Measurements from ENCODE around the gene GNG12. TPM values are rescaled to one million over a fixed set of nuclear protein-coding genes. Genes with fewer than 3 reads are reported as not detected.

The GNG12 gene
- total RNA-seq, 1 experiment from 2014 or later = 14.3 TPM

GRCh38 chr1:67686267-67687197 is 146.7 kb downstream of the GNG12 start:
- H3K4me1 Mint-ChIP-seq = peaks cover 26 to 30% of the 10 kb centered on the region in 2 experiments
- H3K56ac ChIP-seq (ENCODE audit: insufficient read length, low read depth, low read length) = no peak overlapping the region
- no peak overlapping the region for H2BK20ac ChIP-seq (ENCODE audit: low read depth, low read length, poor library complexity, severe bottlenecking)
- H2AK5ac ChIP-seq (ENCODE audit: insufficient read length, low read length) = no peak overlapping the region
- peak overlapping the region; percentile 89 to 92 for H3K4me3 Mint-ChIP-seq
- peaks cover 5% of the 10 kb centered on the region for H3K23me2 ChIP-seq (ENCODE audit: insufficient read length, low read depth, low read length, poor library complexity, severe bottlenecking)
- peak; percentile 58 for DNase-seq
- H3K79me1 ChIP-seq (ENCODE audit: insufficient read depth, low read depth, low read length, poor library complexity, severe bottlenecking) = no peaks in the 10 kb centered on the region
- H4K91ac ChIP-seq (ENCODE audit: insufficient read length, low read depth, low read length) = no peak overlapping the region
- no peaks in the 10 kb centered on the region for H4K20me1 ChIP-seq (ENCODE audit: control insufficient read depth, insufficient read depth, insufficient read length)
- no peak overlapping the region for H4K5ac ChIP-seq (ENCODE audit: insufficient read length, low read depth, low read length)
- H3K23ac ChIP-seq (ENCODE audit: insufficient read length, low read depth, low read length) = no peak overlapping the region
- H3K4ac ChIP-seq (ENCODE audit: low read depth, low read length) = no peak overlapping the region
- no peak overlapping the region for H2BK15ac ChIP-seq (ENCODE audit: low read depth, low read length)
- H3K79me2 ChIP-seq (ENCODE audit: insufficient read depth, low read length) = no peaks in the 10 kb centered on the region
- no CpG with 5 or more reads among the region's 43 CpGs for WGBS (ENCODE audit: extremely low coverage, insufficient read length, low lambda C conversion rate)
- no peak overlapping the region for H2BK12ac ChIP-seq (ENCODE audit: insufficient read length, low read depth, low read length)
- H3K9me3 Mint-ChIP-seq = no peaks in the 10 kb centered on the region; a peak in 1 of 5 replicates
- no peaks in the 10 kb centered on the region for H3K27me3 Mint-ChIP-seq (ENCODE audit: low read depth)
- H2BK120ac ChIP-seq (ENCODE audit: low read depth, low read length, poor library complexity, severe bottlenecking) = no peak overlapping the region
- no peak for TF ChIP-seq CTCF (conservative IDR thresholded peaks at IDR 0.05)
- peak overlapping the region; percentile 82; the same call in 1 of the 2 replicates for H3K14ac ChIP-seq (ENCODE audit: insufficient read depth, low read length)
- peak overlapping the region; percentile 73 for H3K18ac ChIP-seq (ENCODE audit: insufficient read length, low read depth, low read length)
- H3K27me3 ChIP-seq (ENCODE audit: insufficient read depth, low read length) = no peaks in the 10 kb centered on the region
- H2BK5ac ChIP-seq (ENCODE audit: insufficient read length, low read length) = no peak overlapping the region
- no peak overlapping the region for H3T11ph ChIP-seq (ENCODE audit: low read length)
- H3K27ac Mint-ChIP-seq = peak overlapping the region; percentile 59 to 96 (median 78); a peak in 5 of 7 replicates
- H3K36me3 Mint-ChIP-seq (ENCODE audit: insufficient read depth in 1 of 3, low read depth in 3 of 3) = peaks cover 3 to 18% (median 11%) of the 10 kb centered on the region in 3 experiments
- H3K9ac ChIP-seq (ENCODE audit: extremely low read depth, insufficient read length, low read length) = peak overlapping the region; percentile 64
- H3K9me3 ChIP-seq (ENCODE audit: control insufficient read depth, low read depth, low read length) = no peaks in the 10 kb centered on the region
- no peak overlapping the region for H3K27ac ChIP-seq (ENCODE audit: insufficient read length, low read depth, low read length)
- no peak overlapping the region for H2AFZ ChIP-seq (ENCODE audit: low read length)
- H4K8ac ChIP-seq (replicated peaks; ENCODE audit: insufficient read length, low read depth, low read length) = no peak overlapping the region
- H3K4me2 ChIP-seq (ENCODE audit: insufficient read depth, insufficient read length, low read length) = peak overlapping the region; percentile 87
- H3K4me1 ChIP-seq (ENCODE audit: insufficient read depth, low read length) = peaks cover 6% of the 10 kb centered on the region; the same call in 1 of the 2 replicates

All from H9 (cell line).